Naive thymus-derived CD8-positive, alpha-beta T cell (primary cell): ENCODE data around the gene OIT3. TPM values are rescaled to one million over a fixed set of nuclear protein-coding genes. Genes with fewer than 3 reads are reported as not detected.
A peak's percentile ranks its signal among the peaks of the same experiment; 100 is the strongest.

Experiments
- ATAC-seq, 2 donors: fragments of 150-1000 bp; cut with Tn5 transposase in 1 of 2; sonication (Bioruptor Pico), chemical (Tn5 transposase) in 1 of 2; 1 replicate in 1 of 2; 2 replicates in 1 of 2; pipeline ENCODE4 v1.10.0; 2021; ENCODE audit warnings: mild to moderate bottlenecking in 2 of 2, moderate library complexity in 2 of 2
- POLR2A ChIA-PET: fragments of 350-600 bp; sonication (Branson Sonifier 250); formaldehyde crosslinking; loops from one replicate; lab custom pipeline; 2021; ENCODE audit warnings: antibody characterized with exemption; lab: Charles Lee
- DNase-seq, 10 donors: peaks; one replicate each; pipeline versions ENCODE4 v3.0.0 to v3.0.0-alpha.2; 2020 to 2022
- H3K27ac Mint-ChIP-seq, 10 donors: one replicate each; pipeline ENCODE4 v1.8.0; 2020 to 2022; ENCODE audit warnings: mild to moderate bottlenecking in 10 of 10, mixed read lengths in 10 of 10, moderate library complexity in 4 of 10, inconsistent platforms in 1 of 10
- H3K27me3 Mint-ChIP-seq, 5 donors: one replicate each; pipeline ENCODE4 v1.8.0; 2021 to 2022; ENCODE audit warnings: mixed read lengths in 5 of 5
- H3K36me3 Mint-ChIP-seq, 3 donors: one replicate each; pipeline ENCODE4 v1.8.0; 2020 to 2022; ENCODE audit warnings: mixed read lengths in 3 of 3, mild to moderate bottlenecking in 2 of 3, inconsistent platforms in 1 of 3
- H3K4me1 Mint-ChIP-seq, 4 donors: one replicate each; pipeline ENCODE4 v1.8.0; 2021 to 2022; ENCODE audit warnings: mixed read lengths in 4 of 4
- H3K4me3 Mint-ChIP-seq, 10 donors: one replicate each; pipeline ENCODE4 v1.8.0; 2020 to 2022; ENCODE audit warnings: mild to moderate bottlenecking in 10 of 10, mixed read lengths in 10 of 10, moderate library complexity in 6 of 10, inconsistent platforms in 1 of 10
- H3K9me3 Mint-ChIP-seq, 9 donors: one replicate each; pipeline ENCODE4 v1.8.0; 2020 to 2022; ENCODE audit warnings: mixed read lengths in 9 of 9, mild to moderate bottlenecking in 3 of 9, inconsistent platforms in 1 of 9, moderate library complexity in 1 of 9
- polyA plus RNA-seq, 3 donors: library from polyadenylated mRNA; unstranded; fragments of 300-500 nt; fragmentation: Illumina TruSeq; gene quantifications; one replicate each; pipeline ENCODE4 v1.2.3, GENCODE V29; 2021
- total RNA-seq, 8 experiments: library from RNA in 2 of 8; stranded (reverse) in 2 of 8; gene quantifications; one replicate each; pipeline ENCODE4 v1.2.3 and lab custom pipeline; 2021 to 2026

Gene OIT3
- total RNA-seq (not detected), polyA plus RNA-seq (not detected), total RNA-seq (lab: John Stamatoyannopoulos, UW) (0 reads per million in 6 experiments)

GRCh38 chr10:72893136-72893798, at the start of gene OIT3:
Gene OIT3, plus strand, starts transcription at chr10:72893739. Its CDS starts 60 bp downstream, at chr10:72893799.
- Mint-ChIP-seq H3K27me3 (peaks cover 2 to 20% (median 6%) of the 10 kb centered on the region in 5 donors), H3K4me3 (no peak within 1 kb of the TSS), H3K9me3 (no peaks in the 10 kb centered on the region), H3K27ac (no peak within 1 kb of the TSS), H3K36me3 (peaks cover 4 to 9% (median 7%) of the 10 kb centered on the region in 3 donors), H3K4me1 (peaks cover 0 to 3% (median under 1%) of the 10 kb centered on the region in 4 donors)
- POLR2A ChIA-PET = no interaction called here
- DNase-seq (no peak), ATAC-seq (no peak)

- Mint-ChIP-seq H3K27ac (no peak overlapping the region), H3K4me1 (peaks cover 0 to 6% (median 0%) of the 10 kb centered on the region in 4 donors), H3K36me3 (peaks cover 0 to 14% (median 4%) of the 10 kb centered on the region in 3 donors), H3K27me3 (no peaks in the 10 kb centered on the region), H3K9me3 (peaks cover 0 to 4% (median under 1%) of the 10 kb centered on the region in 9 donors), H3K4me3 (no peak overlapping the region)
- no peak for ATAC-seq
- POLR2A ChIA-PET = no interaction called here
- no peak for DNase-seq
Observed at GRCh38 chr10:72846238-72846637, 47.3 kb upstream of the OIT3 start.

DNA sequence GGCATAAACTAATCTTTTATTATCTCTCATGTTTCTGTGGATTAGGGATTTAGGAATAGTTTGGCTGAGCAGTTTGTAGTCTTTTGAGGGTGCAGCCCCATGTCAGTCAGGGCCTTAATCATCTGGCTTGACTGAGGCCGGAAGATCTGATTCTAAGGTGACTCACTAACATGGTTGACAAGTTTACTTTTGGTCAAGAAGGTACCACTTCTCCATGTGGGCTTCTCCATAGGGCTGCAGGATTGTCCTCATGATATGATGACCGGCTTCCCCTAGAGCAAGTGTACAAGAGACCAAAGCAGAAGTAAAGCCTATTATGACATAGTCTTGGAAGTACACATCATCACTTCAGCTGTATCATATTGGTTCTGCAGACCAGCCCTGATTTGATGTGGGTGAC, 45.9 kb upstream of the OIT3 start:
- no peak for ATAC-seq
- Mint-ChIP-seq H3K27ac (no peak overlapping the region), H3K9me3 (peaks cover 0 to 11% (median 2%) of the 10 kb centered on the region in 9 donors), H3K27me3 (no peaks in the 10 kb centered on the region), H3K36me3 (peaks cover 0 to 22% (median 4%) of the 10 kb centered on the region in 3 donors), H3K4me3 (no peak overlapping the region), H3K4me1 (peaks cover 0 to 8% (median 0%) of the 10 kb centered on the region in 4 donors)
- POLR2A ChIA-PET = no interaction called here
- no peak for DNase-seq

GRCh38 chr10:72850861-72851260, 42.7 kb upstream of the OIT3 start:
- no peak for ATAC-seq
- Mint-ChIP-seq H3K27me3 (no peaks in the 10 kb centered on the region), H3K9me3 (peaks cover 0 to 11% (median 2%) of the 10 kb centered on the region in 9 donors), H3K4me1 (peaks cover 0 to 8% (median 0%) of the 10 kb centered on the region in 4 donors), H3K4me3 (no peak overlapping the region), H3K36me3 (peaks cover 4 to 22% (median 4%) of the 10 kb centered on the region in 3 donors), H3K27ac (no peak overlapping the region)
- DNase-seq = no peak
- POLR2A ChIA-PET = no interaction called here

DNA sequence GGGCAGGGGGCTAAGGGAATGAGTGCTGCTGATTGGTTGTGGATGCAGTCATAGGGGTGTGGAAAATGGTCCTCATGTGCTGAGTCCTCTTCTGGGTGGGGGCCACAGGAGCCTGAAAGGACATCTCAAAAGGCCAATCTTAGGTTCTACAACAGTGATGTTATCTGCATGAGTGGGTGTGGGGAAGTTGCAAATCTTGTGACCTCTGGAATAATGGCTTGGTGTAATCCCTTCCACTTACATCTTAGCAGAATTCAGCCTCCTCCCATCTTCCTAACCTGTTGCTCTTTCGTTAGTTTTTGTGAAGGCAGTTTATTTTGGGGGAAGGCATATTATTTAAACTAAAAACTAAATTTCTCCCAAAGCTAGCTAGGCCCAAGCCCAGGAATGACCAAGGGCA, 42.0 kb upstream of the OIT3 start:
- Mint-ChIP-seq H3K4me3 (no peak overlapping the region), H3K9me3 (peaks cover 0 to 11% (median 2%) of the 10 kb centered on the region in 9 donors), H3K4me1 (peaks cover 0 to 8% (median 0%) of the 10 kb centered on the region in 4 donors), H3K27ac (no peak overlapping the region), H3K36me3 (peaks cover 4 to 22% (median 4%) of the 10 kb centered on the region in 3 donors), H3K27me3 (no peaks in the 10 kb centered on the region)
- no peak for DNase-seq
- ATAC-seq = no peak
- POLR2A ChIA-PET = no interaction called here

DNA sequence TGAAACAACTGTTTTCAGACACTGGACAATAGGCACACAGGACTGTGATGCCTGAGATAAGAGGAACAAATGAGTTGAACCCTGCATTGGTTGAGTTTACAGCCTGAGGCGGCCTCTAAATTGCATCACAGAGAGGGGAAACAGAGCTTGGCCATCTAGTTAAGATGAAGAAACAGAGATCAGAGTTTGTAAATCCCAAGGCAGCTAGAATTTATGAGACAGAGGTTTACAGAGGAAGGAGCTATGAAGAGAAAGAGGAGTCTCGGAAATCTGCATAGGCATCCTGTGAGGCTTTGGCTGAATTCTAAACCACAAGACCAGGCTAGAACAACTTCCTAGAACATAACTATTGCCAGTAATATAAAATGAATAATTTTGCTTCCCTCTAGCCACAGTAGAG, 41.0 kb upstream of the OIT3 start:
- Mint-ChIP-seq H3K9me3 (peaks cover 0 to 11% (median 2%) of the 10 kb centered on the region in 9 donors), H3K4me3 (no peak overlapping the region), H3K27ac (no peak overlapping the region), H3K36me3 (peaks cover 4 to 22% (median 4%) of the 10 kb centered on the region in 3 donors), H3K27me3 (no peaks in the 10 kb centered on the region), H3K4me1 (peaks cover 0 to 8% (median 0%) of the 10 kb centered on the region in 4 donors)
- POLR2A ChIA-PET = no interaction called here
- ATAC-seq = no peak
- no peak for DNase-seq

- no peak for ATAC-seq
- POLR2A ChIA-PET = no interaction called here
Observed at GRCh38 chr10:72855129-72855528, 38.4 kb upstream of the OIT3 start.

GRCh38 chr10:72855790-72856189, 37.7 kb upstream of the OIT3 start:
- no peak overlapping the region for H3K4me3 Mint-ChIP-seq
- DNase-seq = no peak
- POLR2A ChIA-PET = no interaction called here
- no peaks in the 10 kb centered on the region for H3K27me3 Mint-ChIP-seq
- peaks cover 0 to 11% (median 0%) of the 10 kb centered on the region in 9 donors for H3K9me3 Mint-ChIP-seq
- no peak for ATAC-seq
- peaks cover 0 to 2% (median 0%) of the 10 kb centered on the region in 4 donors for H3K4me1 Mint-ChIP-seq
- no peak overlapping the region for H3K27ac Mint-ChIP-seq
- peaks cover 4 to 20% (median 10%) of the 10 kb centered on the region in 3 donors for H3K36me3 Mint-ChIP-seq

More at GRCh38 chr10:72855129-72855528, 38.4 kb upstream of the OIT3 start:
- Mint-ChIP-seq H3K4me1 (peaks cover 0 to 2% (median 0%) of the 10 kb centered on the region in 4 donors), H3K27ac (no peak overlapping the region), H3K36me3 (peaks cover 4 to 18% (median 4%) of the 10 kb centered on the region in 3 donors), H3K4me3 (no peak overlapping the region), H3K9me3 (peaks cover 0 to 11% (median 1%) of the 10 kb centered on the region in 9 donors), H3K27me3 (no peaks in the 10 kb centered on the region)
- no peak for DNase-seq

GRCh38 chr10:72858067-72858466, 35.5 kb upstream of the OIT3 start:
- POLR2A ChIA-PET = no interaction called here
- no peak for DNase-seq
- Mint-ChIP-seq H3K27me3 (no peaks in the 10 kb centered on the region), H3K4me1 (no peaks in the 10 kb centered on the region), H3K9me3 (no peaks in the 10 kb centered on the region), H3K4me3 (no peak overlapping the region), H3K36me3 (peaks cover 4 to 25% (median 13%) of the 10 kb centered on the region in 3 donors), H3K27ac (no peak overlapping the region)
- ATAC-seq = no peak

DNA sequence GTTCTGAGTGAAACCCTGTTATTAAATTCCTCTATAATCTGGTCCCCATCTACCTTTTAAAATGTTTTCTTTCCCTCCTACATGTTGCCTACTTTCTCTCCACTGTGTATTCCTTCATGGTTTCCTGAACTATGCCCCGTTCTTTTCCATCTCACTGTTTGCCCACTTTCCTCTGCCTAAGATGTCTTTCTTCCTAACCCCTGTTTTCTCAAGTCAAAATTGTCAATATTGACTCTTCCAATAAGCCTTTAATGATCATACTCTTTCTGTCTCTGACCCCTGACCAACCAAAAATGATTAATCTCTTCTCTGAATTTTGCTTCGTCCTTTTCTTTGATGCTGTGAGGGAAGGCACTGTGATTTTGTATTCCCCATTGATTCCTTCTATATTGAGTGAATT, 30.6 kb upstream of the OIT3 start:
- H3K9me3 Mint-ChIP-seq = no peaks in the 10 kb centered on the region
- POLR2A ChIA-PET = no interaction called here
- DNase-seq (no peak), ATAC-seq (no peak)
- H3K27ac Mint-ChIP-seq = peak overlapping the region in 2 of 10 donors; percentile 1 to 76
- peaks cover 0 to 30% (median 15%) of the 10 kb centered on the region in 3 donors for H3K36me3 Mint-ChIP-seq
- no peaks in the 10 kb centered on the region for H3K4me1 Mint-ChIP-seq
- H3K4me3 Mint-ChIP-seq = no peak overlapping the region
- no peaks in the 10 kb centered on the region for H3K27me3 Mint-ChIP-seq

GRCh38 chr10:72875250-72876055, 18.1 kb upstream of the OIT3 start:
- peaks cover 10 to 45% (median 23%) of the 10 kb centered on the region in 3 donors for H3K36me3 Mint-ChIP-seq
- no peaks in the 10 kb centered on the region for H3K27me3 Mint-ChIP-seq
- H3K4me3 Mint-ChIP-seq = no peak overlapping the region
- peaks cover 0 to 3% (median 0%) of the 10 kb centered on the region in 9 donors for H3K9me3 Mint-ChIP-seq
- H3K27ac Mint-ChIP-seq = no peak overlapping the region
- ATAC-seq = no peak
- POLR2A ChIA-PET = no interaction called here
- no peaks in the 10 kb centered on the region for H3K4me1 Mint-ChIP-seq
- peak in 4 of 10 donors; percentile 1 to 31 (median 26) for DNase-seq

GRCh38 chr10:72879245-72879644, 14.3 kb upstream of the OIT3 start:
- Mint-ChIP-seq H3K27ac (peak overlapping the region in 1 of 10 donors; percentile 44), H3K4me1 (no peaks in the 10 kb centered on the region), H3K4me3 (no peak overlapping the region), H3K36me3 (peaks cover 22 to 40% (median 26%) of the 10 kb centered on the region in 3 donors), H3K9me3 (peaks cover 0 to 22% (median 5%) of the 10 kb centered on the region in 9 donors), H3K27me3 (no peaks in the 10 kb centered on the region)
- ATAC-seq (no peak), DNase-seq (no peak)
- POLR2A ChIA-PET = no interaction called here

DNA sequence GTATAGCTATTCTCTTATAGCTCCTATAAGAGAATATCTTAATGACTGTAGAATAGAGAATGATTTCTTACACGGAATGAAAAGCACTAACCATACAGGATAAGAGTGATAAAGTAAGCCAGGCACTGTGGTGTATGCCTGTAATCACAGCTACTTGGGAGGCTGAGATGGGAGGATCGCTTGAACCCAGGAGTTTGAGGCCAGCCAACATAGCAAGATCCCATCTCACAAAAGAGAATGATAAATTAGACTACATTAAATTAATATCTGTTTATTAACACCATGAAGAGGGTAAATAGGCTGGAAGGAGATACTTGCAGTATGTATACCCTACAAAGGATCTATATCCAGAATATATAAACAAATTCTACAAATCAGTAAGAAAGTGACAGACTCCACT, 12.2 kb upstream of the OIT3 start:
- H3K27ac Mint-ChIP-seq = no peak overlapping the region
- peaks cover 26 to 40% (median 27%) of the 10 kb centered on the region in 3 donors for H3K36me3 Mint-ChIP-seq
- no peak for ATAC-seq

More for the DNA sequence above, 12.2 kb upstream of the OIT3 start:
- peaks cover 0 to 1% (median 0%) of the 10 kb centered on the region in 4 donors for H3K4me1 Mint-ChIP-seq
- DNase-seq = no peak
- H3K9me3 Mint-ChIP-seq = peaks cover 0 to 22% (median 5%) of the 10 kb centered on the region in 9 donors
- no peaks in the 10 kb centered on the region for H3K27me3 Mint-ChIP-seq
- POLR2A ChIA-PET = no interaction called here
- no peak overlapping the region for H3K4me3 Mint-ChIP-seq
